Adrenal gland (tissue), 5 donors: ENCODE results near the gene RHEX.

Source experiments
- CTCF ChIP-seq, 6 experiments: fragments of 450-650 bp in 4 of 6; fragments of 200-600 bp in 2 of 6; sonication (generic) in 1 of 6; IDR thresholded peaks; 1 replicate in 5 of 6; 2 replicates in 1 of 6; pipeline versions ENCODE4 v1.5.1 to v1.8.0; 2016 to 2021; ENCODE audit warnings: antibody characterized with exemption in 6 of 6, mild to moderate bottlenecking in 2 of 6, moderate library complexity in 1 of 6
- POLR2A ChIP-seq, 2 donors: fragments of 450-650 bp; IDR thresholded peaks; one replicate each; pipeline ENCODE4 v1.6.1; 2017; ENCODE audit warnings: antibody characterized with exemption in 2 of 2, mild to moderate bottlenecking in 2 of 2, moderate library complexity in 1 of 2
- donor health status: DM: no; HTN: no; CAD: no.

DNA sequence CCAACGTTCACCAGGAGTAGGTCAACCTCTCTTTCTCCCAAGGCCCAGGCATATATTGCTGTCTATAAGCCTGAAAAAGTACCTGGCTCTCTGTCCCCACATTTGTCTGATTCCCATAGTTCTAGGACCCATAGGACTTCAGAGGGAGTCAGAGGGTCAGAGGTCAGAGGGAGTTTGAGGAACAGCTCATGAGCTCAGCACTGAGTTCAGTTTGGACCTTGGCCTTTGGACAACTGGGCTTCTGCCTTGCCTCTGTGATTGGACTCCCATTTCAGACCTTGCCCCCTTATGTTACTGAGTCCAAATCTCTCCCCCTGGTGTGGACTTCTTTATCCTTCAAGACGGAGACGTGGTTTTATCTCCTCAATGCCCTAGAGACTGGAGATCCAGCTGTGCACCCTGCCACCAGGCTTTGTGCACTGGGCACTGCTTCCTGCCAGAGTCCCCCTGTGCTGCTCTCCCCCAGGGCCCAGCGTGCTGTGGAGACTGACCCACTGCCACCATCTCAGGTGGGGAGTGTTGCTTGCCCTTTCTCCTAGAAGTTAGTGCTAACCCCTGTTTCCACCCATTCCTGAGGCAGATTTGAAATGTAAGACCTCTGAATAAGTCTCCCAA is 32.5 kb upstream of the RHEX start:
- TF ChIP-seq CTCF (IDR thresholded peaks at IDR 0.05) (no peak), POLR2A (IDR thresholded peaks at IDR 0.05) (no peak)
